SHP77 treated with DMSO at 0.1 percent for 48 hours (cell line): Measurements from ENCODE around the gene CAB39.

Experiments
- DNase-seq: peaks from one replicate; lab custom pipeline; 2025; lab: John Stamatoyannopoulos, UW

The CAB39 gene

GRCh38 chr2:230785346-230785745 lies 72.7 kb downstream of the CAB39 start:
- no peak for DNase-seq

- no peak for DNase-seq
Observed at GRCh38 chr2:230787101-230787500, 74.5 kb downstream of the CAB39 start.

- no peak for DNase-seq
Observed at GRCh38 chr2:230788554-230789175, 76.0 kb downstream of the CAB39 start.

- no peak for DNase-seq
Observed at GRCh38 chr2:230790981-230791380, 78.3 kb downstream of the CAB39 start.

- DNase-seq: no peak
Observed at GRCh38 chr2:230793572-230794359, 81.1 kb downstream of the CAB39 start.

- no peak for DNase-seq
Observed at GRCh38 chr2:230794497-230794896, 81.9 kb downstream of the CAB39 start.

GRCh38 chr2:230795856-230796255 lies 83.2 kb downstream of the CAB39 start:
- no peak for DNase-seq

- no peak for DNase-seq
Observed at GRCh38 chr2:230796280-230796862, 83.7 kb downstream of the CAB39 start.

- DNase-seq: no peak
Observed at GRCh38 chr2:230797515-230798495, 85.2 kb downstream of the CAB39 start.

- DNase-seq: peak; percentile 21
Observed at GRCh38 chr2:230798769-230799399, 86.2 kb downstream of the CAB39 start.

GRCh38 chr2:230805353-230806017 lies 92.8 kb downstream of the CAB39 start:
- no peak for DNase-seq

GRCh38 chr2:230807729-230808128 lies 95.1 kb downstream of the CAB39 start:
- no peak for DNase-seq

- DNase-seq: no peak
Observed at GRCh38 chr2:230809015-230809414, 96.4 kb downstream of the CAB39 start.

GRCh38 chr2:230809677-230810251 lies 97.1 kb downstream of the CAB39 start:
- no peak for DNase-seq

- no peak for DNase-seq
Observed at GRCh38 chr2:230811508-230811907, 98.9 kb downstream of the CAB39 start.

GRCh38 chr2:230812033-230812432 lies 99.4 kb downstream of the CAB39 start:
- DNase-seq: no peak

GRCh38 chr2:230814616-230815015 lies 102.0 kb downstream of the CAB39 start:
- DNase-seq: no peak

GRCh38 chr2:230815088-230815487 lies 102.4 kb downstream of the CAB39 start:
- DNase-seq: no peak

- no peak for DNase-seq
Observed at GRCh38 chr2:230816735-230817134, 104.1 kb downstream of the CAB39 start.

- no peak for DNase-seq
Observed at GRCh38 chr2:230819433-230819832, 106.8 kb downstream of the CAB39 start.
